ENCODE data around the gene SIK3.
"Not testable (repeated sequence)": the region's sequence is repeated elsewhere in the genome, so short reads cannot be mapped to it uniquely, and the experiment has no call there.

DNA sequence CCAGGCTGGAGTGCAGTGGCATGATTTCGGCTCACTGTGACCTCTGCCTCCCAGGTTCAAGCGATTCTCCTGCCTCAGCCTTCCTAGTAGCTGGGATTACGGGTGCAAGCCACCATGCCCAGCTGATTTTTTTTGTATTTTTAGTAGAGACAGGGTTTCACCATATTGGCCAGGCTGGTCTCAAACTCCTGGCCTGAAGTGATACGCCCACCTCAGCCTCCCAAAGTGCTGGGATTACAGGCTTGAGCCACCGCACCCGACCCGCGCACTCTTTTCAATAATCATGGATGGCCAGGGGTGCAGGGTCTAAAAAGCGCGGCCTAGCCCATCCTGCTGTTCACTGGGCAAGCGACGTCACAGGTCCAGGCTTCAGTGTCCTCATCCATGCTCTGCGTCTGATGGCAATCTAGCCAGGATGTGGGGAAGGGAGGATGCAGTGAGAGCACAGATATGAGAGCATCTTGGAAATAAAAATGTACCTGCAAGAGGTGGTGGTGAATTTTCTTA, 263.6 kb downstream of the SIK3 start:
- TF ChIP-seq, protein P1, sequence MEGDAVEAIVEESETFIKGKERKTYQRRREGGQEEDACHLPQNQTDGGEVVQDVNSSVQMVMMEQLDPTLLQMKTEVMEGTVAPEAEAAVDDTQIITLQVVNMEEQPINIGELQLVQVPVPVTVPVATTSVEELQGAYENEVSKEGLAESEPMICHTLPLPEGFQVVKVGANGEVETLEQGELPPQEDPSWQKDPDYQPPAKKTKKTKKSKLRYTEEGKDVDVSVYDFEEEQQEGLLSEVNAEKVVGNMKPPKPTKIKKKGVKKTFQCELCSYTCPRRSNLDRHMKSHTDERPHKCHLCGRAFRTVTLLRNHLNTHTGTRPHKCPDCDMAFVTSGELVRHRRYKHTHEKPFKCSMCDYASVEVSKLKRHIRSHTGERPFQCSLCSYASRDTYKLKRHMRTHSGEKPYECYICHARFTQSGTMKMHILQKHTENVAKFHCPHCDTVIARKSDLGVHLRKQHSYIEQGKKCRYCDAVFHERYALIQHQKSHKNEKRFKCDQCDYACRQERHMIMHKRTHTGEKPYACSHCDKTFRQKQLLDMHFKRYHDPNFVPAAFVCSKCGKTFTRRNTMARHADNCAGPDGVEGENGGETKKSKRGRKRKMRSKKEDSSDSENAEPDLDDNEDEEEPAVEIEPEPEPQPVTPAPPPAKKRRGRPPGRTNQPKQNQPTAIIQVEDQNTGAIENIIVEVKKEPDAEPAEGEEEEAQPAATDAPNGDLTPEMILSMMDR (IDR thresholded peaks at IDR 0.05): not testable (repeated sequence)
- not testable (repeated sequence) for TF ChIP-seq EZH2, EZH2phosphoT487 (IDR thresholded peaks at IDR 0.05)

All from neural progenitor cell (in vitro differentiated cells).